Kidney epithelial cell (primary cell): ENCODE results near the gene ACTG1. TPM values are rescaled to one million over a fixed set of nuclear protein-coding genes. Genes with fewer than 3 reads are reported as not detected.

Experiments used
- DNase-seq: peaks from one replicate; pipeline ENCODE4 v3.0.0-alpha.2; 2010; ENCODE audit warnings: low read depth
- H3K27me3 ChIP-seq: 2 replicates; pipeline ENCODE4 v1.6.0; 2011; ENCODE audit warnings: low read length; ENCODE audit not compliant: control insufficient read depth, insufficient read depth
- H3K36me3 ChIP-seq: 2 replicates; pipeline ENCODE4 v1.5.1; 2011; ENCODE audit warnings: low read length; ENCODE audit not compliant: control insufficient read depth, insufficient read depth
- H3K4me3 ChIP-seq: 2 replicates; pipeline ENCODE4 v1.5.1; 2011; ENCODE audit warnings: low read depth, mild to moderate bottlenecking, control low read depth, low read length
- total RNA-seq: library from RNA; depleted of rRNA; stranded (reverse); fragments of >200 nt; gene quantifications from 2 replicates; pipeline ENCODE4 v1.2.3, GENCODE V29; 2015
- TF ChIP-seq, protein P1 (sequence below): IDR thresholded peaks from 2 replicates; pipeline ENCODE4 v1.5.1; 2011; ENCODE audit warnings: mild to moderate bottlenecking, moderate library complexity, low read length, control low read depth, inconsistent platforms; ENCODE audit not compliant: insufficient read depth, poor library complexity, severe bottlenecking

Gene ACTG1
- total RNA-seq, 1 donor from 2014 or later = 9,424 TPM

DNA sequence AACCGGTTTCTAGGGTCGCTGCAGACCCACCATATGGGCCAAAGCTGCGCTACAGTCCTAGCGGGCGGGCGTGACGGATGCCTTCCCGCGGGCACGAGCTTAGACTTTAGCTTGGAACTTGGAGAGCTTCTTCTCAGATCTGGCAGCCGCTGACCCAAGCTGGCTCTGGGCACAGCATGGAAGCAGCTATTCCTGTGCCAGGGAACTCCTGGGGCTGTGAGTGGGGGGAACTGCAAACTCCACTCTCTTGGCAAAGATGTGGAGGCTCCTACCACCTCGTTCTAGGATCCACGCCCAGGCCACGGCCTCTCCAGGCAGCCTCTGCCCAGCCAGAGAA is 30.7 kb upstream of the ACTG1 start:
- TF ChIP-seq, protein P1, sequence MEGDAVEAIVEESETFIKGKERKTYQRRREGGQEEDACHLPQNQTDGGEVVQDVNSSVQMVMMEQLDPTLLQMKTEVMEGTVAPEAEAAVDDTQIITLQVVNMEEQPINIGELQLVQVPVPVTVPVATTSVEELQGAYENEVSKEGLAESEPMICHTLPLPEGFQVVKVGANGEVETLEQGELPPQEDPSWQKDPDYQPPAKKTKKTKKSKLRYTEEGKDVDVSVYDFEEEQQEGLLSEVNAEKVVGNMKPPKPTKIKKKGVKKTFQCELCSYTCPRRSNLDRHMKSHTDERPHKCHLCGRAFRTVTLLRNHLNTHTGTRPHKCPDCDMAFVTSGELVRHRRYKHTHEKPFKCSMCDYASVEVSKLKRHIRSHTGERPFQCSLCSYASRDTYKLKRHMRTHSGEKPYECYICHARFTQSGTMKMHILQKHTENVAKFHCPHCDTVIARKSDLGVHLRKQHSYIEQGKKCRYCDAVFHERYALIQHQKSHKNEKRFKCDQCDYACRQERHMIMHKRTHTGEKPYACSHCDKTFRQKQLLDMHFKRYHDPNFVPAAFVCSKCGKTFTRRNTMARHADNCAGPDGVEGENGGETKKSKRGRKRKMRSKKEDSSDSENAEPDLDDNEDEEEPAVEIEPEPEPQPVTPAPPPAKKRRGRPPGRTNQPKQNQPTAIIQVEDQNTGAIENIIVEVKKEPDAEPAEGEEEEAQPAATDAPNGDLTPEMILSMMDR = no peak
- H3K36me3 ChIP-seq = peaks cover 1% of the 10 kb centered on the region

DNA sequence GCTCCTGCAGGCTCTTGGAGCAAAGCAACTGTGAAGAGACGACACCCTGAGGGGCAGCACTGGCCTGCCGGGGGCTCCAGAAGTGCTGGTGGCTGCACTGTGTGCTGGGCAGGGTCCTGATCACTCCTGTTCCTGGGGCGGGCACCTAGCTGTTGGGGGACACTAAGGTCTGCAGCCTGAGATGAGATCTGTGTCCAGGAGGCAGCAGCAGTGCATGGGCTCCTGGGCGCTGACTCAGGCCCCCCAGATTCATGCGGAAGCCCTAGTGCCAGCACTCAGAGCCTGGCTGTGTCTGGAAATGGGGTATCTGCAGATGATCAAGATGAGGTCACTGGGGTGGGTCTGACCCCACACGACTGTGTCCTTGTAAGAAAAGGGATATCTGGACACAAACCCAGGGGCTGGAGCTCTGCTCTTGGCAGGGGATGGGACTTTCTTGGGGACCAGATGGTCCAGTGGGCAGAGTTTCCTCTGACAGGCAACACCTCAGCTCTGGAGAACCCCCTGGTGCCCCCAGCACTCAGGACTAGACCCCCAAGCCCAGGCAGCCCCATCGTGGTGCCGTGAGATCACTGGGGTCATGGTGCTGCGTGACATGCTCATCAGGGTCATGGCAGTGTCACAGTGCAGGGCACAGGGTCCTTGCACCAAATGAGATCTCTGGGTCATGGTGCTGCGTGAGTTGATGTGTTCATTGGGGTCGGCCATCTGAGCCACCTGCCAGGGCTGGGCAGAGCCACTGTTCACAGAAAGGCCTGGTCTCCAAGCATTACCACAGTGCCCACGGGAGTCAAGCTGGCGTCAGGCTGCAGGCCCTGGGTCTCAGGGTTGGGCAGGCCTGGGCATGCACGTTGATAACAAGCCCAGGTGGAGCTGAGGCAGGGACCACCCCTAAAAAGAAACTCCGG is 30.1 kb upstream of the ACTG1 start:
- TF ChIP-seq, protein P1 = no peak
- Histone ChIP-seq H3K4me3 (no peak overlapping the region), H3K27me3 (no peaks in the 10 kb centered on the region), H3K36me3 (peaks cover 1% of the 10 kb centered on the region)
- DNase-seq = no peak

More for the DNA sequence above, 30.7 kb upstream of the ACTG1 start:
- DNase-seq = no peak
- Histone ChIP-seq H3K4me3 (no peak overlapping the region), H3K27me3 (no peaks in the 10 kb centered on the region)

DNA sequence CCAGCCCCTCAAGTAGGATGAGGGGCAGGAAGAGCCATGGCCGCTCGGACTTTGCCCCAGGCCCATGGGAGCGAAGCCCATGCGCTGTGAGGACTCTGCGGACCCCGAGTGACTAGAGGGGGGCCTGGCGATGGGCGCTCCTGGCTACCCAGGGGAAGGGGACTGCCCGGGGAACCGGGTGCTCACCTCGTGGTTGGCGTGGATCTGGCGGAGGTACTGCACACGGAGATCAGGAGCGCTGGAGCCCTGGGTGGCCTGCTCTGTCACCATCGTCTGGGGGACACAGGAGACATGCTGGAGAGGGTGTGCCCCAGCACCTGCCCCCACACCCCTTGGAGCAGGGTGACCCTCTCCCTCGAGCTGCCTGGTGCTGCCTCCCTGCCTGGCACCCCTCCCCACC is 28.5 kb upstream of the ACTG1 start:
- TF ChIP-seq, protein P1 = no peak
- Histone ChIP-seq H3K27me3 (peaks cover 14% of the 10 kb centered on the region), H3K4me3 (no peak overlapping the region), H3K36me3 (peaks cover 1% of the 10 kb centered on the region)
- DNase-seq = no peak

DNA sequence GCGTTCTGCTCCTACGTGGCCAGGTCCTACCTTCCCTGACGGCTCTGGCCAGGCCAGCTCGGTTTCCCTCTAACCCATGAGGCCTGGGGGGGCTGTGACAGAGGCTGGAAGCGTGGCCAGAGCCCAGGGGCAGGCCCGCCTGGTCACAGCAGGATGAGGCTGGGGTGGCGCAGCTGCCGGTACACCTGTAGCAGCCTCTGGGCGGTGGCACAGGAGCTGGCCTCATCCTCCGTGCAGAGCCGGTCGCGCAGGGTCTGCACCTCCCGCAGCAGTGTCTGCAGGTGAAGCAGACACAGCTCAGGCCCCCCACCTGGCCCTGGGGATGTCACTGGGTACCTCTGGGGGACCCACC is 28.1 kb upstream of the ACTG1 start:
- TF ChIP-seq, protein P1 = no peak
- peaks cover 19% of the 10 kb centered on the region for H3K27me3 ChIP-seq
- H3K4me3 ChIP-seq = no peak overlapping the region
- peaks cover 1% of the 10 kb centered on the region for H3K36me3 ChIP-seq
- DNase-seq = no peak

DNA sequence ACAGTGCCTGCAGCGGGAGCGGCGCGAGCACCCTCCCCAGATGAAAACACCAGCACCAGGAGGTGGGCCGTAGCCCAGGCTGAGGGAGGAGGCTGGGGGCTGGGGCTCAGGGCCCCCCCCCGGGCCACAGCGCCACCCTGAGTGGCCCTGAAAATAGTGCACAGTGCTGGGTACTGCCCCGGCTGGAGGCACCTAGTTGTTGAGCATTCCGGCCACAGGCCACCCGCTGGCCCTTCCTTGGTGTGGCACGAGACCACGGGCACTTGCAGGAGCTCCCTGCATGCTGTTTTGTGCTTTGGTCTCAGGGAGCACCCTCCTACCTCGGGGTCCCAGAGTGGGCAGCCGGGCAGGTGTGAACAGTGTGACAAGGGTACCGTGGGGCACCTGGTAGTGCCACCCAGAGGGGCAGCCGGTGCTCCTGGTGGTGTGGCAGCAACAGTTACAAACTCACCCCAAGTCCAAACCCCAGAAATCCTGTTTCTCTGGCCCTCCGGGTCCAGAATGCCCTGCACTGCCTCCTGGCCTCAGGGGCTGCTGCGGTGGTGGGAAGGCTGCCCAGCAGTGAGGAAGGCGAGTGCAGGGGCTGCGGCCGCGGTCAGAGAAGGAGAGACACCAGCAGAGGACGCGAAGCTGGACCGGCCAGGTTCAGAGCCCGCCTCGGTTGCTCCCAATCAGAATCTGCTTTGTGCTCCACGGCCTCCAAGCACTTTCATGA is 27.5 kb upstream of the ACTG1 start:
- peaks cover 1% of the 10 kb centered on the region for H3K36me3 ChIP-seq
- no peak for DNase-seq
- TF ChIP-seq, protein P1 = no peak
- H3K27me3 ChIP-seq = peaks cover 19% of the 10 kb centered on the region
- H3K4me3 ChIP-seq = no peak overlapping the region
